GM18502 (cell line): ENCODE data around the gene BNIPL.

Experiments used
- ATAC-seq: cut with Tn5 transposase; IDR thresholded peaks from one replicate; pipeline ENCODE4 v1.9.1; 2021; ENCODE audit warnings: mild to moderate bottlenecking; ENCODE audit not compliant: unreplicated experiment, poor library complexity

The BNIPL gene

DNA sequence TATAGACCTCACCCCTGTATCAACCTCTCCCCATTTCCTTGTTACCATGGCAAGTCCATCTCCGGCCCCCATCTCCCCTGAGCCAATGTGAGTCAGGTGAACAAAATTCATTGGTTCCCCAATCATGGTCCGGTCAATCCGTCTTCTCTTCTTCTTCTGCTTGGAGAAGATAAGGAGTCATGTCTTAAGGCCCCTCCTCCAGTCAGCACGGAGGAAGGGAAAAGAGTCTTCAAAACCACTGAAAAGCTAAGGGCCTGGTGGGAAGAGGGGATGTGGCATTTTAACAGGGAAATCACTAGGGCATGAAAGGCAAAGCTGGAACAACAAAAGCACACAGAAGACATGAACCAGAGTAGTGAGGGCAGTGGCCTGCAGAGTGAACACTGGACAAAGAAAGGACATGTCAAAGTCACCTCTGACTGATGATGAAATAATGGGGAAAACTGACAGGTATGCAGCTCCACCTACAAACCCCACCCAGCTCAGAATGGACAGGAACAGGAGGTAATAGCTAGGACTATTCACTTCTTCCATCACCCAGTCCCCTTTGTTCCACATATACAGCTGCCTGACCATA lies 18.7 kb downstream of the BNIPL start:
- ATAC-seq: no peak

GRCh38 chr1:151055581-151055980 lies 19.2 kb downstream of the BNIPL start:
- ATAC-seq: no peak

DNA sequence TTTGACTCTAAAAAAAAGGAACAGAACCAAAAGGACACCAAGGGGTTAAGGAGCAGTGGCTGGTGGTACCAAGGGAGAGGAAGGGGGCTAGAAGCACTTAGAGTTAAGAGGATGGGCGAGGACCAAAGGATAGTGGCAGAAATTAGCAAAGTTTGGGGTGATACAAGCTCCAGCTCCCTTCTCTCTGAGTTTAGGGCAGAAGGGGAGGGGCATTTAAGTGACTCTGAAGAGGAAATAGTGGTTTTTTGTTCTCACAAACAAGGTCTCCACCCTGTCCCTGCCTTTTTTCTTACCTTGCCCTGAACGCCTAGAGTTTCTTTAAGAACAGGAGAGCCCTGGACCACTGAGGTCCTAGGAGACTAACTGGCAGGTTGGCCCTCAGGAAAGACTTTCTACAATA lies 19.8 kb downstream of the BNIPL start:
- no peak for ATAC-seq

DNA sequence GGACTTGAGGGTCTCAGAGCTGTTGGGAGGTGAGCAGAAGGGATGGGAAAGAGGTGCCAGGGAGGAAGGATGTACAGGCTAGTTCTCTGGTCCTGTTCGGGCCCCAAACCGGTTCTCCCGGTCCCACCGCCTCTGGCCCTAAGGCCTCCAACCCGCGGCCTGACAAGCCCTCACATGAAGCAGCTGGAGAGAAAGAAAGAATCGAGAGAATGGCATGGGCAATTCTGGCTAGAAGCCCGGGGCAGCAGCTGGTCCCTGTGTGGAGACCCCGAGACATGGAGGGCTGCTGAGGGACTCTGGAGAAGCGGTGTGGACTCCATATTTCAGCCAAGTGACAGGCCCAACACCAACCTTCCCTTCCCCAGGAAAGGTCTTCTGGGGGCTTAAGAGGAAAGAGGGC lies 22.3 kb downstream of the BNIPL start:
- no peak for ATAC-seq

DNA sequence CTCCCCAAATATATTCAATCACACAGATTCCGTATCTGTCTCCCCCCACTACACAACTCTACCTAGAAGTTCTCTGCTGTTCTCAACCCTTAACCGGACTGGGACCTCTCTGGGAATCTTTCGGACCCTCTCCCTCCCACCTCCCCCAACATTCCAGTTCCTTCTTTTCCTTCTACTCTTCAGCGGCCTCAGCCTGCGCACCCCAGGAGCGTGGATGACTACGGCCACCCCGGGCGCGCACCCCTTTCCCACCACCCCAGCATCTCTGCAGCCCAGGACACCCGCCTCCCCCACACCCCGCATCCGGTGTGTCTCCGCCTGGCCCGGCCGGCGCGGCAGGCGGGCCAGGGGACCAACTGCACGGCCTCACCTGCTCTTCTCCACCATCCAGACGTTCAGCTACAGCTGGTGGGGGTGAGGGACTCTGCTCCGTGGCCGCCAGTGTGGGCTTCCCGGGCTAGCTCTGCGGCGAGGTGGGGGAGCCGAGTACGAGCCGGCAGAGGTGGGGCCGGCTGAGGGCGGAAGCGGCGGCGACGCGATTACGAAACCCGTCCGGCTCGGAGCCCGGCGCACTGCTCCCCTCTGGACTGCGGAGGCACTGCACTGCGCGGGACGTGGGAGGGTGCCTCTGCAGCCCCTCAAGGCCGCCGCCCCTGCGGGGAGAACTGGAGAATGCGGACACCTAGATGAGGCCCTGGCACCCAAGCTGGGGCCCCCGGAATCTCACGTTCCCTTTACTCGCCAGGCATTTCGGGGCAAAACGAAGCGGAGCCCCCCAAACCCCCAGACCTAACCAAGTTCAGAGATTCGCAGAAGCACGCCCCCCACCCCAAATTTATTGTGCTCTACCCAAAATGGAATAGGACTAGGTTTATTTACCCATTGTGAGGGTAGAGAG lies 23.0 kb downstream of the BNIPL start, which contains the start of gene CDC42SE1:
CDC42SE1 (minus strand) TSS at position 514 of the 898 bp plus-strand sequence. CDS start 3,892 bp downstream, outside the sequence.
- ATAC-seq: peak; percentile 85

DNA sequence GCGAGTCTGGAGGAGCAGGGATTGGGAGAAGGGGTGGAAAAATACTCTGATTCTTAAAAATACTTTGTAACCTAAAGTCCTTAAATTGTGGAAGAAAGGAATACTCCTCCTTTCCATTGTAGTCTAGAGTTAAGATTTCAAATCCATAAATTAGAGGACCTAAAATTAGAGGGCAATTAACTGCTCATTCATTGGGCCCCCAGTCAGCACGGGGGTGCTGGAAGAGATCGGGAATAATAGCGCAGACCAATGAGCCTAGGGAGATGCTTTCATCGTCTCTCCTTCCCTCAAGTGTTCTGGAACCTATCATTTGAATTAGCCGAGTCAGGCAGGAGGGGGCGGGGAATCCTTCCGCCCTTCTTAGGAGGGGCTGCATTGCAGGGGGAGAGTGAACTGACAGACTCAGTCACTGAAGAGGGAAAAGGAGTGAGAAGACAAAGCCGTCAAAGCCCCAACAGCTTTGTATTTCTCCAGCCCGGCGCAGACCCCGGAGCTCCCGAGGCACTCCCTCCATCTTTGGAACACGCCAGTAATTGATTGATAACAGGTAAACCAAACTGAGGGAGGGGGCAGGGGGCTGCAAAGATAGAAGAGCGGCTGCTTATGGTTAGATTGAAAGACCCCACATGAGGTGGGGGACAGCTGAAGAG lies 23.7 kb downstream of the BNIPL start, which contains the start of gene MLLT11:
MLLT11 (plus strand) TSS at position 391 of the 650 bp plus-strand sequence. CDS start 6,828 bp downstream, outside the sequence.
- no peak for ATAC-seq

DNA sequence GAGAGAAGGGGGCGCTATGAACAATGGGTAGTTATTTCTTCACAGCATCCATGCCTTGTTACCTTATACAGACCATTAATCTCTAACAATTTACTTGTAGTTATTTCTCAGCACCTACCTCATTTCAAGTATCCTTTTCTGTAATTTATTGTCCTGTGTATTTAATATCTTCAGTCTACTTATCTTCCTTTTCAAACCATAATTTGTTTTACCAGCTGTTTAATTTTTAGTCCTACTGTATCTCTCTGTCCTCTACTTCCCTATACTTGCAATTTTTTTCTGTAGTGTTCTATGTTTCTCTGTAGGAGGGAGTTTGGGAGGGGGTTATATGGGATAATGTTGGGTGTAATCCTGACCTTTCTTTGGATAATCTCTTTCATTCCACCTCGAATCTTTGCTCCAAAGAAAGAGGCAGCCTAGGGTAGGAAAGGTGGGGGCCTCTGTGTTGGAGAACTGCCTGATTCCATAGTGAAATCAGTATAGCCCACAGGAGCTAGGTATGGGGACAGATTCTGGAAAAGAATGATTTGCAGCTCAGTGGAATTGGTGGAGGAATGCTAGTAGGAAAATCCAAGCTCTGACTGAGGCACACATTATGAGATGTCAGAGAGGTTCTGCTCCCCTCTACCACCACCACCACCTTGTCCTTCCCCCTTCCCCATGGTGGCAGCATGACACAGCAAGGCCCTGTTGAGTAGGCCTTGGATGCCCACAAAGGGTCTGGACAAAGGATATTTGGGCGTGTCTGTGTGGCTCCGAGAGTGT lies 24.5 kb downstream of the BNIPL start:
- ATAC-seq: no peak

- ATAC-seq: no peak
Observed at GRCh38 chr1:151061704-151062103, 25.3 kb downstream of the BNIPL start.

- ATAC-seq: no peak
Observed at GRCh38 chr1:151062741-151063371, 26.5 kb downstream of the BNIPL start.

- ATAC-seq: no peak
Observed at GRCh38 chr1:151065089-151065645, 28.8 kb downstream of the BNIPL start.

GRCh38 chr1:151067185-151067584 lies 30.8 kb downstream of the BNIPL start:
- no peak for ATAC-seq

DNA sequence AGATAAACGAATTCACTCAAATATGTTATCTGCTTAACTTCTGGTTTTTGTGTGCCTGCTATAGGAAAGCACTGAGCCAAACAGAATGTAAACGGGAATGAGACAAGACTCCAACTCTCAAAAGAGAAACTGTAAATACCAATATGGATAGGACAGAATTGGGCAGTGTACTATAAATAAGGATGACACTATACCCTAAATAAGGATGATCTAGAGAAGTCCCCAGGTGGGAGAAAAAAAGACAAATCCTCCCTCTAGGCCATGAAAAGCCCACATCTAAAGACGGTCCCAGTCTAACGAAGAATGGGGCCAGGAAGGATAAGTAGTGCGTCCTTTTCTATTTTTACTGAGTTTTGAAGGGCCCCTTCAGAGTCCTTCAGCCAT lies 32.7 kb downstream of the BNIPL start:
- ATAC-seq: no peak

- peak; percentile 68 for ATAC-seq
Observed at GRCh38 chr1:151070474-151071276, 34.3 kb downstream of the BNIPL start, which contains the start of gene GABPB2. Gene GABPB2, plus strand, starts transcription at chr1:151070761. Its CDS starts 17,429 bp downstream, at chr1:151088190.

DNA sequence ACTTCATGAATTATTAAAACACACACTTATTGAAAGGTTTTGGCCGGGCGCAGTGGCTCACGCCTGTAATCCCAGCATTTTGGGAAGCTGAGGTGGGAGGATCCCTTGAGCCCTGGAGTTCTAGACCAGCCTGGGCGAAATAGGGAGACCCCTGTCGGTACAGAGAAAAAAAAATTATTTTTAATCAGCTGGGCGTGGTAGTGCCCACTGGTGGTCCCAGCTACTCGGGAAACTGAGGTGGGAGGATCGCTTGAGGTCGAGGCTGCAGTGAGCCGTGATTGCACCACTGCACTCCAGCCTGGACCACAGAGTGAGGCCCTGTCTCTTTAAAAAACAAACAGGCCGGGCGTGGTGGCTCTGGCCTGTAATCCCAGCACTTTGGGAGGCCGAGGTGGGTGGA lies 35.8 kb downstream of the BNIPL start:
- no peak for ATAC-seq

GRCh38 chr1:151085953-151086559 lies 49.7 kb downstream of the BNIPL start:
- ATAC-seq: no peak
